HEK293 (cell line): Measurements from ENCODE around the gene TIE1.

Experiments
- CTCF ChIA-PET: fragments of 350-600 bp; formaldehyde crosslinking; extraction: SDS; loops from one replicate; lab custom pipeline; 2021; ENCODE audit warnings: antibody characterized with exemption; lab: Yijun Ruan, JAX
- POLR2A ChIA-PET: fragments of 300-600 bp; formaldehyde crosslinking; extraction: SDS; loops from one replicate; lab custom pipeline; 2020; ENCODE audit warnings: antibody characterized with exemption, inconsistent platforms; lab: Yijun Ruan, JAX
- H3K27ac ChIP-seq: fragments of 200-500 bp; sonication (Bioruptor generic); 2 replicates; pipeline ENCODE4 v1.5.1; 2014; ENCODE audit warnings: low read depth, low read length, control low read depth, inconsistent platforms; ENCODE audit errors: extremely low read depth
- H3K36me3 ChIP-seq, 2 experiments: fragments of 200-500 bp in 1 of 2; sonication (Bioruptor generic) in 1 of 2; 1 replicate in 1 of 2; 2 replicates in 1 of 2; pipeline ENCODE4 v1.5.1; 2014 to 2017; ENCODE audit warnings: inconsistent platforms in 2 of 2, low read length in 2 of 2; ENCODE audit not compliant: control insufficient read depth in 2 of 2, insufficient read depth in 1 of 2
- H3K4me1 ChIP-seq: fragments of 200-500 bp; sonication (Bioruptor generic); 2 replicates; pipeline ENCODE4 v1.5.1; 2014; ENCODE audit warnings: mild to moderate bottlenecking, low read length, inconsistent platforms; ENCODE audit not compliant: control insufficient read depth, insufficient read depth
- H3K4me3 ChIP-seq: 2 replicates; pipeline ENCODE4 v1.5.1; 2011; ENCODE audit warnings: low read depth, mild to moderate bottlenecking, control low read depth, low read length, moderate library complexity
- H3K9me3 ChIP-seq: fragments of 200-500 bp; sonication (Bioruptor generic); 2 replicates; pipeline ENCODE4 v1.5.1; 2014; ENCODE audit warnings: low read depth, low read length, inconsistent platforms; ENCODE audit not compliant: control insufficient read depth, insufficient read depth
- FEZF1 ChIP-seq: fragments of 450-650 bp; formaldehyde crosslinking; IDR thresholded peaks from 2 replicates; pipeline ENCODE4 v1.5.1; 2016; ENCODE audit warnings: missing biosample characterization, missing genetic modification characterization
- GLI2 ChIP-seq: fragments of 450-650 bp; formaldehyde crosslinking; IDR thresholded peaks from 2 replicates; pipeline ENCODE4; 2017; ENCODE audit warnings: missing biosample characterization, missing genetic modification characterization, low read depth, borderline replicate concordance
- HOXD13 ChIP-seq: sonication (generic); formaldehyde crosslinking; IDR thresholded peaks from 2 replicates; pipeline ENCODE4 v1.8.0; 2022; ENCODE audit warnings: missing genetic modification reagents, borderline replicate concordance
- PRDM6 ChIP-seq: fragments of 450-650 bp; formaldehyde crosslinking; IDR thresholded peaks from 2 replicates; pipeline ENCODE4 v1.5.1; 2017; ENCODE audit warnings: missing biosample characterization, missing genetic modification characterization
- REST ChIP-seq: fragments of 450-650 bp; formaldehyde crosslinking; IDR thresholded peaks from 2 replicates; pipeline ENCODE4 v1.5.1; 2016; ENCODE audit warnings: missing biosample characterization, missing genetic modification characterization
- SP3 ChIP-seq: fragments of 450-650 bp; formaldehyde crosslinking; IDR thresholded peaks from 2 replicates; pipeline ENCODE4 v1.5.1; 2016; ENCODE audit warnings: missing biosample characterization, missing genetic modification characterization
- SP7 ChIP-seq: fragments of 450-650 bp; formaldehyde crosslinking; IDR thresholded peaks from 2 replicates; pipeline ENCODE4 v1.5.1; 2016; ENCODE audit warnings: missing biosample characterization, missing genetic modification characterization
- ZBTB10 ChIP-seq: fragments of 450-650 bp; formaldehyde crosslinking; IDR thresholded peaks from 2 replicates; pipeline ENCODE4 v1.5.1; 2016; ENCODE audit warnings: missing biosample characterization, missing genetic modification characterization
- ZBTB48 ChIP-seq: fragments of 450-650 bp; formaldehyde crosslinking; IDR thresholded peaks from 2 replicates; pipeline ENCODE4 v1.5.1; 2016; ENCODE audit warnings: missing biosample characterization, missing genetic modification characterization
- ZBTB49 ChIP-seq: fragments of 450-650 bp; formaldehyde crosslinking; IDR thresholded peaks from 2 replicates; pipeline ENCODE4 v1.5.1; 2016; ENCODE audit warnings: missing biosample characterization, missing genetic modification characterization, low read depth
- ZNF138 ChIP-seq: fragments of 450-650 bp; formaldehyde crosslinking; IDR thresholded peaks from 2 replicates; pipeline ENCODE4 v1.5.1; 2016; ENCODE audit warnings: missing biosample characterization, missing genetic modification characterization, borderline replicate concordance
- ZNF155 ChIP-seq: fragments of 450-650 bp; formaldehyde crosslinking; IDR thresholded peaks from 2 replicates; pipeline ENCODE4 v1.5.1; 2016; ENCODE audit warnings: missing biosample characterization, missing genetic modification characterization
- ZNF239 ChIP-seq: fragments of 450-650 bp; formaldehyde crosslinking; IDR thresholded peaks from 2 replicates; pipeline ENCODE4 v1.5.1; 2016; ENCODE audit warnings: missing biosample characterization, missing genetic modification characterization
- ZNF248 ChIP-seq: fragments of 450-650 bp; formaldehyde crosslinking; IDR thresholded peaks from 2 replicates; pipeline ENCODE4 v1.5.1; 2017; ENCODE audit warnings: missing biosample characterization, missing genetic modification characterization
- ZNF311 ChIP-seq: fragments of 450-650 bp; formaldehyde crosslinking; IDR thresholded peaks from 2 replicates; pipeline ENCODE4 v1.5.1; 2017; ENCODE audit warnings: missing biosample characterization, missing genetic modification characterization, borderline replicate concordance
- ZNF324 ChIP-seq: fragments of 450-650 bp; formaldehyde crosslinking; IDR thresholded peaks from 2 replicates; pipeline ENCODE4 v1.5.1; 2016; ENCODE audit warnings: missing biosample characterization, missing genetic modification characterization
- ZNF391 ChIP-seq: fragments of 450-650 bp; formaldehyde crosslinking; IDR thresholded peaks from 2 replicates; pipeline ENCODE4 v1.5.1; 2016; ENCODE audit warnings: low read depth, missing biosample characterization, missing genetic modification characterization, borderline replicate concordance
- ZNF510 ChIP-seq: fragments of 450-650 bp; formaldehyde crosslinking; IDR thresholded peaks from 2 replicates; pipeline ENCODE4 v1.5.1; 2018; ENCODE audit warnings: mild to moderate bottlenecking, missing genetic modification characterization, missing biosample characterization; ENCODE audit not compliant: insufficient replicate concordance
- ZNF530 ChIP-seq: fragments of 450-650 bp; formaldehyde crosslinking; IDR thresholded peaks from 2 replicates; pipeline ENCODE4 v1.5.1; 2016; ENCODE audit warnings: low read depth, missing biosample characterization, missing genetic modification characterization
- ZNF549 ChIP-seq: fragments of 450-650 bp; IDR thresholded peaks from 2 replicates; pipeline ENCODE4 v1.5.1; 2018; ENCODE audit warnings: missing biosample characterization, missing genetic modification characterization, mild to moderate bottlenecking, inconsistent platforms, moderate library complexity
- ZNF580 ChIP-seq: fragments of 450-650 bp; formaldehyde crosslinking; IDR thresholded peaks from 2 replicates; pipeline ENCODE4 v1.5.1; 2016; ENCODE audit warnings: missing biosample characterization, missing genetic modification characterization
- ZNF658 ChIP-seq: fragments of 450-650 bp; formaldehyde crosslinking; IDR thresholded peaks from 2 replicates; pipeline ENCODE4; 2016; ENCODE audit warnings: missing biosample characterization, missing genetic modification characterization
- ZNF701 ChIP-seq: fragments of 450-650 bp; formaldehyde crosslinking; IDR thresholded peaks from 2 replicates; pipeline ENCODE4 v1.5.1; 2016; ENCODE audit warnings: missing biosample characterization, missing genetic modification characterization
- ZNF707 ChIP-seq: fragments of 450-650 bp; formaldehyde crosslinking; IDR thresholded peaks from 2 replicates; pipeline ENCODE4 v1.5.1; 2016; ENCODE audit warnings: missing biosample characterization, missing genetic modification characterization
- ZNF777 ChIP-seq: fragments of 450-650 bp; formaldehyde crosslinking; IDR thresholded peaks from 2 replicates; pipeline ENCODE4 v1.5.1; 2017; ENCODE audit warnings: missing biosample characterization, missing genetic modification characterization, borderline replicate concordance
- ZNF837 ChIP-seq: fragments of 450-650 bp; formaldehyde crosslinking; IDR thresholded peaks from 2 replicates; pipeline ENCODE4 v1.5.1; 2016; ENCODE audit warnings: missing biosample characterization, missing genetic modification characterization
- ZXDB ChIP-seq: fragments of 450-650 bp; formaldehyde crosslinking; IDR thresholded peaks from 2 replicates; pipeline ENCODE4 v1.5.1; 2016; ENCODE audit warnings: missing biosample characterization, missing genetic modification characterization

The TIE1 gene

GRCh38 chr1:43367904-43368645 lies 67.3 kb downstream of the TIE1 start, which contains the start of gene ELOVL1:
TSS of gene ELOVL1 (minus strand) at chr1:43368011. CDS start at chr1:43365609, 2,402 bp downstream.
- Histone ChIP-seq H3K27ac (peak within 1 kb of the TSS; percentile 92), H3K36me3 (peaks cover 0 to 29% of the 10 kb centered on the region in 2 experiments; a peak in 1 of 3 replicates), H3K4me1 (peaks cover 8% of the 10 kb centered on the region; the same call in 1 of the 2 replicates), H3K9me3 (no peaks in the 10 kb centered on the region), H3K4me3 (peak within 1 kb of the TSS; percentile 53)
- POLR2A ChIA-PET = interaction anchor here (0.8 to 2.7 kb wide), 10 partner anchors 10 to 79 kb away, joined by 3 to 34 read pairs (median 4); partner anchors contain the start of genes CDC20, MED8 and SZT2
- CTCF ChIA-PET = interaction anchor here (0.6 to 1.6 kb wide), 9 partner anchors 9 to 1510 kb away, joined by 3 to 8 read pairs (median 3); partner anchors contain the start of gene CDC20
- peak; percentile 69; the same call in 1 of the 2 replicates for TF ChIP-seq ZNF580 (tag by site-specific recombination)
- peak; percentile 89 for TF ChIP-seq ZXDB (tag by site-specific recombination)
- no peak for TF ChIP-seq ZNF311 (tag by site-specific recombination)
- no peak for TF ChIP-seq ZNF155 (tag by site-specific recombination)
- 0 out of 2 replicates have a peak, but pooled peaks have one; percentile 12 for TF ChIP-seq FEZF1 (tag by site-specific recombination)
- no peak for TF ChIP-seq ZNF549 (tag by site-specific recombination)
- no peak for TF ChIP-seq ZNF530 (tag by site-specific recombination)
- no peak for TF ChIP-seq PRDM6 (tag by site-specific recombination)
- peak; percentile 82; the same call in 1 of the 2 replicates for TF ChIP-seq ZNF777 (tag by site-specific recombination)
- no peak for TF ChIP-seq REST
- no peak for TF ChIP-seq ZNF510 (tag by site-specific recombination)
- TF ChIP-seq ZNF837 (tag by site-specific recombination) = no peak
- peak; percentile 25 for TF ChIP-seq SP3 (tag by site-specific recombination)
- no peak for TF ChIP-seq ZNF138 (tag by site-specific recombination)
- TF ChIP-seq ZNF701 = no peak
- TF ChIP-seq SP7 (tag by site-specific recombination) = peak; percentile 87
- peak; percentile 60; the same call in 1 of the 2 replicates for TF ChIP-seq ZNF324
- TF ChIP-seq HOXD13 (CRISPR knock-in tag) = no peak
- peak; percentile 99 for TF ChIP-seq ZBTB48 (tag by site-specific recombination)
- no peak for TF ChIP-seq ZBTB49
- TF ChIP-seq ZNF391 (tag by site-specific recombination) = peak; percentile 75; the same call in 1 of the 2 replicates
- TF ChIP-seq GLI2 (tag by site-specific recombination) = no peak
- no peak for TF ChIP-seq ZNF658 (tag by site-specific recombination)
- TF ChIP-seq ZNF248 (tag by site-specific recombination) = no peak
- TF ChIP-seq ZNF707 (tag by site-specific recombination) = no peak
- no peak for TF ChIP-seq ZNF239
- no peak for TF ChIP-seq ZBTB10 (tag by site-specific recombination)
